Measurements from ENCODE around the gene LTBP3. TPM values are rescaled to one million over a fixed set of nuclear protein-coding genes. Genes with fewer than 3 reads are reported as not detected.
A peak's percentile ranks its signal among the peaks of the same experiment; 100 is the strongest.

Gene LTBP3
- polyA plus RNA-seq, 2 donors: 32.8 to 36.4 TPM

- no peaks in the 10 kb centered on the region for H3K27me3 ChIP-seq (ENCODE audit: control insufficient read depth in 1 of 2, insufficient read depth in 2 of 2, low read length in 2 of 2)
- H3K4me1 ChIP-seq (ENCODE audit: control insufficient read depth in 2 of 2, insufficient read depth in 2 of 2, low read length in 1 of 2): peaks cover 6 to 18% of the 10 kb centered on the region in 2 donors
- 78 to 91% methylated on average over 4 of the region's 4 CpGs for WGBS, 2 donors
- H3K36me3 ChIP-seq (ENCODE audit: control insufficient read depth in 2 of 2, insufficient read depth in 2 of 2, low read length in 1 of 2): peaks cover 4 to 23% of the 10 kb centered on the region in 2 donors
- H3K27ac ChIP-seq (ENCODE audit: low read depth in 2 of 2, low read length in 1 of 2): peak overlapping the region in 1 of 2 donors; percentile 44
- no peak overlapping the region for H3K4me3 ChIP-seq (ENCODE audit: low read depth in 1 of 2, low read length in 2 of 2)
- no peaks in the 10 kb centered on the region for H3K9me3 ChIP-seq (ENCODE audit: control insufficient read depth in 2 of 2, insufficient read depth in 1 of 2, low read depth in 1 of 2, low read length in 1 of 2)
Measured at GRCh38 chr11:65586247-65586630, 28.1 kb upstream of the LTBP3 start.

DNA sequence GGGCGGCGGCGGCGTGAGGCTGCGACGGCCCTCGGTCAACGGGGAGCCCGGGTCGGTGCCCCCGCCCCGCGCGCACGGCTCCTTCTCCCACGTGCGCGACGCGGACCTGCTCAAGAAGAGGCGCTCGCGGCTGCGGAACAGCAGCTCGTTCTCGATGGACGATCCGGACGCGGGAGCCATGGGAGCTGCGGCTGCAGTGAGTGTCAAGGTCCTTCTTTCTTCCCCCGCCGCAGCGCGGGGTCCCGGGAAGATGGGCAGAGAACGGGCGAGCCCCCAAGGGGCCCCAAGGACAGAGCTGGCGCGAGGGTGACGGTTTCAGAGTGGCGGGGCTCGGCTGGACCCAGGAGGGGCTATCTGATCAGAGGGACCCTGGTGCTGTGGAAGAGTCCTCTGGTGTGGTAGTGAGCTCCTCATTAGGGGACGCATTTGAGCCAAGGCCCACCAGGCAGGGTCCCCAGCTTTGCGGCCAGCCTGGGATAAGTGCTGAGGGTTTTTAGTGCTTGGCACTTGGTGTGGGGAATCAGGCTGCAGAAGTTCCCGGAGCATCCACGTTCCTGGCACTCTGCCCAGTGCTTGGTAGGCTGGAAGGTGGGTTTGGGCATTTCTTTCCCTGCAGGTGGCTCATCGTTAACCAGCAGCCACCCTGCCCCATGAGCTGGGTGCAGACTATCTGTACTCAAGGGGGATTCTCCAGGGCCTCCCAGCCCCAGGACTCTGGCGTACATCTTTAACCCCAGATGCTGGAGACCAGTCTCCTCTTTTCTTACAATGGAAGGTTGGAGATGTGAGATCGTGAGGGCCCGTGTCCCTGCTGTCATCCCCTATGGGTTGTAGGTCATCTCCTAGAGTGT, 27.5 kb upstream of the LTBP3 start:
- 78 to 79% methylated on average over 51 of the region's 51 CpGs for whole genome bisulfite sequencing, 2 donors
- H3K27ac ChIP-seq (ENCODE audit: low read depth in 2 of 2, low read length in 1 of 2): peak overlapping the region in 1 of 2 donors; percentile 44
- H3K36me3 ChIP-seq (ENCODE audit: control insufficient read depth in 2 of 2, insufficient read depth in 2 of 2, low read length in 1 of 2): peaks cover 4 to 28% of the 10 kb centered on the region in 2 donors
- peaks cover 6 to 18% of the 10 kb centered on the region in 2 donors for H3K4me1 ChIP-seq (ENCODE audit: control insufficient read depth in 2 of 2, insufficient read depth in 2 of 2, low read length in 1 of 2)
- H3K27me3 ChIP-seq (ENCODE audit: control insufficient read depth in 1 of 2, insufficient read depth in 2 of 2, low read length in 2 of 2): no peaks in the 10 kb centered on the region
- no peaks in the 10 kb centered on the region for H3K9me3 ChIP-seq (ENCODE audit: control insufficient read depth in 2 of 2, insufficient read depth in 1 of 2, low read depth in 1 of 2, low read length in 1 of 2)
- no peak overlapping the region for H3K4me3 ChIP-seq (ENCODE audit: low read depth in 1 of 2, low read length in 2 of 2)

GRCh38 chr11:65584723-65585171, 26.6 kb upstream of the LTBP3 start:
- no peaks in the 10 kb centered on the region for H3K9me3 ChIP-seq (ENCODE audit: control insufficient read depth in 2 of 2, insufficient read depth in 1 of 2, low read depth in 1 of 2, low read length in 1 of 2)
- no peak overlapping the region for H3K4me3 ChIP-seq (ENCODE audit: low read depth in 1 of 2, low read length in 2 of 2)
- peak overlapping the region; percentile 26 to 62 for H3K27ac ChIP-seq (ENCODE audit: low read depth in 2 of 2, low read length in 1 of 2)
- WGBS, 2 donors: 47 to 50% methylated on average over 35 to 46 of the region's 46 CpGs
- peaks cover 8 to 18% of the 10 kb centered on the region in 2 donors for H3K4me1 ChIP-seq (ENCODE audit: control insufficient read depth in 2 of 2, insufficient read depth in 2 of 2, low read length in 1 of 2)
- peaks cover 10 to 32% of the 10 kb centered on the region in 2 donors for H3K36me3 ChIP-seq (ENCODE audit: control insufficient read depth in 2 of 2, insufficient read depth in 2 of 2, low read length in 1 of 2)
- H3K27me3 ChIP-seq (ENCODE audit: control insufficient read depth in 1 of 2, insufficient read depth in 2 of 2, low read length in 2 of 2): no peaks in the 10 kb centered on the region

DNA sequence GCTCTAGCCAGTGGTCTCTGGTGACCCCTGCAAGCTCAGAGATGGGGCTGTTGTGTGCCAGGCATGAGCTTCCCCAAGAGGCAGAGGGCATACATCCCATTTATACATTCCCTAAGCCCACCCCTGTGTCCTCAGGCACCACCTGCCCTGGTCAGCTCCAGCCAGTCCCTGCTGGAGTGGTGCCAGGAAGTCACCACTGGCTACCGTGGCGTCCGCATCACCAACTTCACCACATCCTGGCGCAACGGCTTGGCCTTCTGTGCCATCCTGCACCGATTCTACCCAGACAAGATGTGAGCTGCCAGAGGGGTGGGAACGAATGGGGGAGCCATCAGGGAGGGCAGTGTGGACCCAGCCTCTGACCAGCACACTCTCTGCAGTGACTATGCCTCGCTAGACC, 25.9 kb upstream of the LTBP3 start:
- Histone ChIP-seq H3K4me1 (ENCODE audit: control insufficient read depth in 2 of 2, insufficient read depth in 2 of 2, low read length in 1 of 2) (peaks cover 8 to 18% of the 10 kb centered on the region in 2 donors), H3K27ac (ENCODE audit: low read depth in 2 of 2, low read length in 1 of 2) (peak overlapping the region in 1 of 2 donors; percentile 20), H3K27me3 (ENCODE audit: control insufficient read depth in 1 of 2, insufficient read depth in 2 of 2, low read length in 2 of 2) (no peaks in the 10 kb centered on the region), H3K9me3 (ENCODE audit: control insufficient read depth in 2 of 2, insufficient read depth in 1 of 2, low read depth in 1 of 2, low read length in 1 of 2) (no peaks in the 10 kb centered on the region), H3K36me3 (ENCODE audit: control insufficient read depth in 2 of 2, insufficient read depth in 2 of 2, low read length in 1 of 2) (peaks cover 11 to 37% of the 10 kb centered on the region in 2 donors), H3K4me3 (ENCODE audit: low read depth in 1 of 2, low read length in 2 of 2) (no peak overlapping the region)
- WGBS, 2 donors: 71 to 74% methylated on average over 8 of the region's 8 CpGs

DNA sequence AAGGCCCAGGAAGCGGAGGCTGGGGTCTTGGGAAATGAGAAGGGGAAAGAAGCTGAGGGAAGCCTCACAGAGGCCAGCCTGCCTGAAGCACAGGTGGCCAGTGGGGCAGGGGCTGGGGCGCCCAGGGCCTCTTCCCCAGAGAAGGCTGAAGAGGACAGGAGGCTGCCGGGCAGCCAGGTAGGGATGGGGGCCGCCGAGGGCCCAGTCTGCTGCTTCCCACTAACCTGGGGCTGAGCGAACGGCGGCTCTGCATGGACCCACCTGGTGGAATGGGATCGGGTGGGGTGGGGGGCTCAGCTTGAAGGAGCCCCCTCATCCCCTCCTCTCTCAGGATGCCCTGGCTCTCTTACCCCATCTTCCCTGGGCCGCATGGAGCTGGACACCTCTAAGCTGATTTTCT, 25.4 kb upstream of the LTBP3 start:
- H3K9me3 ChIP-seq (ENCODE audit: control insufficient read depth in 2 of 2, insufficient read depth in 1 of 2, low read depth in 1 of 2, low read length in 1 of 2): no peaks in the 10 kb centered on the region
- peaks cover 8 to 17% of the 10 kb centered on the region in 2 donors for H3K4me1 ChIP-seq (ENCODE audit: control insufficient read depth in 2 of 2, insufficient read depth in 2 of 2, low read length in 1 of 2)
- no peak overlapping the region for H3K4me3 ChIP-seq (ENCODE audit: low read depth in 1 of 2, low read length in 2 of 2)
- H3K27me3 ChIP-seq (ENCODE audit: control insufficient read depth in 1 of 2, insufficient read depth in 2 of 2, low read length in 2 of 2): no peaks in the 10 kb centered on the region
- 90% methylated on average over 6 to 10 of the region's 10 CpGs for WGBS, 2 donors
- peak overlapping the region in 1 of 2 donors; percentile 20 for H3K27ac ChIP-seq (ENCODE audit: low read depth in 2 of 2, low read length in 1 of 2)
- peaks cover 11 to 38% of the 10 kb centered on the region in 2 donors for H3K36me3 ChIP-seq (ENCODE audit: control insufficient read depth in 2 of 2, insufficient read depth in 2 of 2, low read length in 1 of 2)

DNA sequence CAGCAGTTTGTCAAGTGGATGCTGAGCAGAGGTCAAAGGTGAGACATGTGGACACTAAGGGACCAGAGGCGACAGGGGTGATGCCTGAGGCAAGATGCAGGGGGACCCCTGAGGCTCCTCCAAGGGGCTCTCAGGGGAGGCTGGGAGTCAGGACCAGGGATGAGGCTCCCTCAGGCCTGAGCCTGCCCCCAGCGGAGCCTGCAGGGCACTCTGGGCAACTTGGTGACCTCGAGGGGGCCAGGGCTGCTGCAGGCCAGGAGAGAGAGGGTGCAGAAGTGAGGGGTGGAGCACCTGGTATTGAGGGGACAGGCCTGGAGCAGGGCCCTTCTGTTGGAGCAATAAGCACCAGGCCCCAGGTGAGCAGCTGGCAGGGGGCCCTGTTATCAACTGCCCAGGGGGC, 23.8 kb upstream of the LTBP3 start:
- peaks cover 11 to 40% of the 10 kb centered on the region in 2 donors for H3K36me3 ChIP-seq (ENCODE audit: control insufficient read depth in 2 of 2, insufficient read depth in 2 of 2, low read length in 1 of 2)
- no peak overlapping the region for H3K27ac ChIP-seq (ENCODE audit: low read depth in 2 of 2, low read length in 1 of 2)

DNA sequence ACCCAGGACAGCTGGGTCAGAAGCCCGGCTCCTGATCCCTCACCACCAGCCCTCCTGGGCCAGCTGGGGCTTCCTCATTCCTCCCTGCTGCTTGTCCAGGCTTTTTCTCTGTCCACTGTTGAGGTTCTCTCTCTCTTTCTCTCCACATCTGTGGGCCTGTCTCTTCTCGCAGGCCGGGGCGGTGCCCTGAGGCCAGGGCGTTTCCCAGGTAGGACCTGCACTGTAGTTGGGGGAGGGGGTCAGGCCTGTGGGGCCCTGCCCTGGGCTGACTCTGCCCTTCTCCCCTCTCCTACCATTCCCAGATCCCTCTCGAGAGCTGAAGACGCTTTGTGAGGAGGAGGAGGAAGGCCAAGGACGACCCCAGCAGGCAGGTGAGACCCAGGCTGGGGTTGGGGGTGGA, 22.6 kb upstream of the LTBP3 start:
- 86 to 91% methylated on average over 7 to 8 of the region's 8 CpGs for WGBS, 2 donors
- H3K4me1 ChIP-seq (ENCODE audit: control insufficient read depth in 2 of 2, insufficient read depth in 2 of 2, low read length in 1 of 2): peaks cover 3 to 22% of the 10 kb centered on the region in 2 donors
- H3K27me3 ChIP-seq (ENCODE audit: control insufficient read depth in 1 of 2, insufficient read depth in 2 of 2, low read length in 2 of 2): no peaks in the 10 kb centered on the region
- H3K9me3 ChIP-seq (ENCODE audit: control insufficient read depth in 2 of 2, insufficient read depth in 1 of 2, low read depth in 1 of 2, low read length in 1 of 2): no peaks in the 10 kb centered on the region
- H3K36me3 ChIP-seq (ENCODE audit: control insufficient read depth in 2 of 2, insufficient read depth in 2 of 2, low read length in 1 of 2): peaks cover 11 to 40% of the 10 kb centered on the region in 2 donors
- H3K27ac ChIP-seq (ENCODE audit: low read depth in 2 of 2, low read length in 1 of 2): no peak overlapping the region
- no peak overlapping the region for H3K4me3 ChIP-seq (ENCODE audit: low read depth in 1 of 2, low read length in 2 of 2)

More for the DNA sequence above, 23.8 kb upstream of the LTBP3 start:
- H3K9me3 ChIP-seq (ENCODE audit: control insufficient read depth in 2 of 2, insufficient read depth in 1 of 2, low read depth in 1 of 2, low read length in 1 of 2): no peaks in the 10 kb centered on the region
- H3K4me1 ChIP-seq (ENCODE audit: control insufficient read depth in 2 of 2, insufficient read depth in 2 of 2, low read length in 1 of 2): peaks cover 5 to 22% of the 10 kb centered on the region in 2 donors
- H3K4me3 ChIP-seq (ENCODE audit: low read depth in 1 of 2, low read length in 2 of 2): no peak overlapping the region
- no peaks in the 10 kb centered on the region for H3K27me3 ChIP-seq (ENCODE audit: control insufficient read depth in 1 of 2, insufficient read depth in 2 of 2, low read length in 2 of 2)
- 87 to 88% methylated on average over 3 of the region's 3 CpGs for WGBS, 2 donors

GRCh38 chr11:65580031-65580692, 22.0 kb upstream of the LTBP3 start:
- H3K36me3 ChIP-seq (ENCODE audit: control insufficient read depth in 2 of 2, insufficient read depth in 2 of 2, low read length in 1 of 2): peaks cover 11 to 40% of the 10 kb centered on the region in 2 donors
- peaks cover 2 to 25% of the 10 kb centered on the region in 2 donors for H3K4me1 ChIP-seq (ENCODE audit: control insufficient read depth in 2 of 2, insufficient read depth in 2 of 2, low read length in 1 of 2)
- no peaks in the 10 kb centered on the region for H3K9me3 ChIP-seq (ENCODE audit: control insufficient read depth in 2 of 2, insufficient read depth in 1 of 2, low read depth in 1 of 2, low read length in 1 of 2)
- peak overlapping the region in 1 of 2 donors; percentile 3 for H3K27ac ChIP-seq (ENCODE audit: low read depth in 2 of 2, low read length in 1 of 2)
- no peaks in the 10 kb centered on the region for H3K27me3 ChIP-seq (ENCODE audit: control insufficient read depth in 1 of 2, insufficient read depth in 2 of 2, low read length in 2 of 2)
- no peak overlapping the region for H3K4me3 ChIP-seq (ENCODE audit: low read depth in 1 of 2, low read length in 2 of 2)
- WGBS, 2 donors: 91 to 92% methylated on average over 19 of the region's 19 CpGs

DNA sequence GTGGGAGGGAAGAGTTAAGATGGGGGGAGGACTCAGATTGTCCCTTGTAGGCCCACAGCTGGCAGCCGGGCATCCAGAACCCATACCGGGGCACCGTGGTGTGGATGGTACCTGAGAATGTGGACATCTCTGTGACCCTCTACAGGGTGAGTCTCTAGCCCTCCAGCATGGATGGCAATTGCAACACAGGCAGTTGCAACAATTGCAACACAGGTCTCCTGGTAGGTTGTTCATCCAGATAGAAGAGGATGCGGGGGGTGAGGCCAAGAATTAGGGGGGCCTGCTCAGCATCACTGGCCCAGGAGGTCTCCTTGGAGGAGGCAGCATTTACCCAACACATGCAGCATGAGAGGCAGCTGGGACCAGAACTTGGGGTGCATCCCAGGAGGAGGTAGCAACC, 21.1 kb upstream of the LTBP3 start:
- Histone ChIP-seq H3K4me3 (ENCODE audit: low read depth in 1 of 2, low read length in 2 of 2) (no peak overlapping the region), H3K27me3 (ENCODE audit: control insufficient read depth in 1 of 2, insufficient read depth in 2 of 2, low read length in 2 of 2) (no peaks in the 10 kb centered on the region), H3K36me3 (ENCODE audit: control insufficient read depth in 2 of 2, insufficient read depth in 2 of 2, low read length in 1 of 2) (peaks cover 11 to 36% of the 10 kb centered on the region in 2 donors), H3K9me3 (ENCODE audit: control insufficient read depth in 2 of 2, insufficient read depth in 1 of 2, low read depth in 1 of 2, low read length in 1 of 2) (no peaks in the 10 kb centered on the region), H3K4me1 (ENCODE audit: control insufficient read depth in 2 of 2, insufficient read depth in 2 of 2, low read length in 1 of 2) (peaks cover 2 to 24% of the 10 kb centered on the region in 2 donors), H3K27ac (ENCODE audit: low read depth in 2 of 2, low read length in 1 of 2) (no peak overlapping the region)
- WGBS, 2 donors: 86 to 97% methylated on average over 4 of the region's 4 CpGs

Data from esophagus (tissue), 2 donors.